Spleen (tissue), 7 donors: ENCODE measurements around the gene NEURL1.

Experiments used
- CTCF ChIP-seq, 11 experiments: fragments of 200-600 bp in 7 of 11; fragments of 450-650 bp in 4 of 11; sonication (generic) in 4 of 11; IDR thresholded peaks in 8 of 11; conservative IDR thresholded peaks in 3 of 11; 1 replicate in 7 of 11; 2 replicates in 4 of 11; pipeline versions ENCODE4 v1.4.0 to v1.8.0; 2016 to 2021; ENCODE audit warnings: antibody characterized with exemption in 11 of 11, inconsistent platforms in 4 of 11, mild to moderate bottlenecking in 1 of 11
- POLR2A ChIP-seq, 3 donors: fragments of 450-650 bp; IDR thresholded peaks; one replicate each; pipeline ENCODE4 v1.5.1; 2017; ENCODE audit warnings: antibody characterized with exemption in 3 of 3, mild to moderate bottlenecking in 1 of 3
- donor health status: DM: no; HTN: no; CAD: no; lungs with moderate emphysema.
- donor health status: DM: no; HTN: no; CAD: no.
- donor health status: DM: no; HTN: no; CAD: no.

- TF ChIP-seq CTCF (IDR thresholded peaks at IDR 0.05 in 8 of 11, conservative IDR thresholded peaks at IDR 0.05 in 3 of 11) = no peak
- no peak for TF ChIP-seq POLR2A (IDR thresholded peaks at IDR 0.05)
Observed at GRCh38 chr10:103533827-103534226, 40.3 kb downstream of the NEURL1 start.
